GM12878 (cell line): ENCODE data around the gene PLEKHA6. TPM values are rescaled to one million over a fixed set of nuclear protein-coding genes. Genes with fewer than 3 reads are reported as not detected.

Experiments
- BHLHE40 ChIP-seq, 2 experiments: fragments of 450-650 bp in 1 of 2; IDR thresholded peaks; 2 replicates each; pipeline ENCODE4 v1.6.1; 2011 to 2017; ENCODE audit warnings: low read depth in 2 of 2, borderline replicate concordance in 1 of 2, improper control_type of control experiment in 1 of 2, low read length in 1 of 2, mild to moderate bottlenecking in 1 of 2
- BRCA1 ChIP-seq: IDR thresholded peaks from 2 replicates; pipeline ENCODE4 v1.6.1; 2011; ENCODE audit warnings: low read depth, low read length, improper control_type of control experiment
- PML ChIP-seq: IDR thresholded peaks from 2 replicates; pipeline ENCODE4 v1.6.1; 2012; ENCODE audit warnings: low read length, inconsistent platforms
- RAD21 ChIP-seq: IDR thresholded peaks from 2 replicates; pipeline ENCODE4 v1.6.1; 2011; ENCODE audit warnings: mild to moderate bottlenecking, low read depth, low read length, moderate library complexity; ENCODE audit not compliant: insufficient read depth
- RELA ChIP-seq: fragments of 450-650 bp; IDR thresholded peaks from 2 replicates; pipeline ENCODE4 v1.8.0; 2014; ENCODE audit warnings: borderline replicate concordance; ENCODE audit not compliant: partially characterized antibody
- SP1 ChIP-seq: IDR thresholded peaks from one replicate; pipeline ENCODE4 v1.6.1; 2011; ENCODE audit warnings: low read depth, low read length
- TCF3 ChIP-seq: IDR thresholded peaks from 2 replicates; pipeline ENCODE4 v1.6.1; 2012; ENCODE audit warnings: low read depth, mild to moderate bottlenecking, low read length, borderline replicate concordance; ENCODE audit not compliant: insufficient read depth
- YBX1 ChIP-seq: fragments of 450-650 bp; IDR thresholded peaks from 2 replicates; pipeline ENCODE4 v1.6.1; 2016; ENCODE audit warnings: antibody characterized with exemption
- YY1 ChIP-seq: IDR thresholded peaks from 2 replicates; pipeline ENCODE4 v1.6.1; 2011; ENCODE audit warnings: low read depth, mild to moderate bottlenecking, low read length
- ZBED1 ChIP-seq: IDR thresholded peaks from 2 replicates; pipeline ENCODE4 v1.6.1; 2016; ENCODE audit warnings: borderline replicate concordance
- ZNF207 ChIP-seq: fragments of 450-650 bp; IDR thresholded peaks from 2 replicates; pipeline ENCODE4 v1.6.1; 2014; ENCODE audit warnings: antibody characterized with exemption, mild to moderate bottlenecking, borderline replicate concordance
- ZNF384 ChIP-seq: IDR thresholded peaks from 2 replicates; pipeline ENCODE4 v1.6.1; 2012; ENCODE audit warnings: low read depth, mild to moderate bottlenecking, low read length, improper control_type of control experiment, borderline replicate concordance
- ZNF592 ChIP-seq: fragments of 450-650 bp; IDR thresholded peaks from 2 replicates; pipeline ENCODE4 v1.6.1; 2017; ENCODE audit warnings: mild to moderate bottlenecking, moderate library complexity
- polyA plus RNA-seq, 11 experiments: library from polyadenylated mRNA; depleted of rRNA in 4 of 11; unstranded in 6 of 11; stranded (reverse) in 5 of 11; fragments of >200 nt; fragmentation: Nextera tagmentation in 4 of 11; fragmentation: Illumina TruSeq in 1 of 11; extraction: Ambion mirVana in 4 of 11; extraction: Trizol in 1 of 11; gene quantifications; 1 replicate in 1 of 11; 2 replicates in 10 of 11; pipeline versions ENCODE4 v1.2.1 to v1.2.3, GENCODE V29; 2011 to 2016; ENCODE audit warnings: inconsistent platforms in 2 of 11, missing spikeins in 2 of 11, low read depth in 1 of 11
- total RNA-seq, 4 experiments: library from RNA; depleted of rRNA in 3 of 4; stranded (reverse); fragments of >200 nt in 3 of 4; fragmentation: Illumina TruSeq in 1 of 4; extraction: Trizol in 1 of 4; gene quantifications; 2 replicates each; pipeline versions ENCODE4 v1.2.1 to v1.2.3, GENCODE V29; 2013 to 2021

The PLEKHA6 gene
- total and polyA plus RNA-seq, 10 of the 15 experiments (the other 5 are each of a cell fraction or from before 2014, with no cell fraction given) = 0.04 to 0.81 (median 0.19) TPM; not detected in 4

GRCh38 chr1:204207136-204207616, 152.6 kb downstream of the PLEKHA6 start (continued):
- TF ChIP-seq ZNF384 (no peak), BHLHE40 (IDR thresholded peaks at IDR 0.05; ENCODE audit: borderline replicate concordance in 1 of 2, low read depth in 2 of 2, low read length in 1 of 2) (peak; percentile 13 to 65; a peak in 1 of 4 replicates), SP1 (no peak), ZNF207 (no peak), YBX1 (no peak), RAD21 (peak; percentile 52), PML (no peak), RELA (no peak), BRCA1 (no peak), ZBED1 (no peak), ZNF592 (no peak), YY1 (peak; percentile 51; the same call in 1 of the 2 replicates), TCF3 (no peak)
